WTC11 (cell line): Measurements from ENCODE around the gene PLAC8. TPM values are rescaled to one million over a fixed set of nuclear protein-coding genes. Genes with fewer than 3 reads are reported as not detected.

Experiments
- ATAC-seq: fragments of 200-7000 bp; cut with Tn5 transposase; 2 replicates; pipeline ENCODE4 v1.10.0; 2021; ENCODE audit warnings: mild to moderate bottlenecking, moderate library complexity
- CTCF ChIA-PET: fragments of 300-600 bp; sonication (Branson Sonifier 250); formaldehyde crosslinking; loops from one replicate; lab custom pipeline; 2021; ENCODE audit warnings: antibody characterized with exemption; lab: Charles Lee
- POLR2A ChIA-PET: fragments of 350-600 bp; sonication (Branson Sonifier 250); formaldehyde crosslinking; loops from one replicate; lab custom pipeline; 2021; ENCODE audit warnings: antibody characterized with exemption; lab: Charles Lee
- DNase-seq: peaks from one replicate; pipeline ENCODE4 v3.0.0; 2021; ENCODE audit warnings: low spot score
- H3K27ac Mint-ChIP-seq: 2 replicates; pipeline ENCODE4 v1.8.0; 2021; ENCODE audit warnings: mixed read lengths
- H3K27me3 Mint-ChIP-seq: 2 replicates; pipeline ENCODE4 v1.8.0; 2021; ENCODE audit warnings: low read depth, mild to moderate bottlenecking, moderate library complexity, mixed read lengths
- H3K36me3 Mint-ChIP-seq: 2 replicates; pipeline ENCODE4 v1.8.0; 2021; ENCODE audit warnings: mixed read lengths
- H3K4me1 Mint-ChIP-seq: 2 replicates; pipeline ENCODE4 v1.8.0; 2022; ENCODE audit warnings: mixed read lengths
- H3K4me3 Mint-ChIP-seq: 2 replicates; pipeline ENCODE4 v1.8.0; 2021; ENCODE audit warnings: mild to moderate bottlenecking, moderate library complexity, mixed read lengths
- H3K9me3 Mint-ChIP-seq: 2 replicates; pipeline ENCODE4 v1.8.0; 2021; ENCODE audit warnings: mixed read lengths
- CBFB ChIP-seq: sonication (generic); formaldehyde crosslinking; IDR thresholded peaks from 2 replicates; pipeline ENCODE4 v1.8.1; 2022; ENCODE audit warnings: mild to moderate bottlenecking, low read depth, missing genetic modification reagents
- FOXJ3 ChIP-seq: sonication (generic); formaldehyde crosslinking; IDR thresholded peaks from 2 replicates; pipeline ENCODE4 v1.9.0; 2021; ENCODE audit warnings: missing genetic modification reagents, mild to moderate bottlenecking, borderline replicate concordance
- FOXK1 ChIP-seq: sonication (generic); formaldehyde crosslinking; IDR thresholded peaks from 2 replicates; pipeline ENCODE4 v1.8.0; 2022; ENCODE audit warnings: mild to moderate bottlenecking, moderate library complexity, missing genetic modification reagents
- RELA ChIP-seq: sonication (generic); formaldehyde crosslinking; IDR thresholded peaks from 2 replicates; pipeline ENCODE4 v1.8.1; 2022; ENCODE audit warnings: missing genetic modification reagents, mild to moderate bottlenecking, borderline replicate concordance
- TEAD1 ChIP-seq: sonication (generic); formaldehyde crosslinking; IDR thresholded peaks from 2 replicates; pipeline ENCODE4 v1.8.0; 2022; ENCODE audit warnings: mild to moderate bottlenecking, missing genetic modification reagents
- ZNF121 ChIP-seq: sonication (generic); formaldehyde crosslinking; IDR thresholded peaks from 2 replicates; pipeline ENCODE4 v1.8.0; 2023; ENCODE audit warnings: missing genetic modification reagents
- ZNF219 ChIP-seq: sonication (generic); formaldehyde crosslinking; IDR thresholded peaks from 2 replicates; pipeline ENCODE4 v1.8.0; 2023; ENCODE audit warnings: missing genetic modification reagents, mild to moderate bottlenecking, borderline replicate concordance
- ZNF396 ChIP-seq: fragments of 250-450 bp; sonication (Bioruptor Pico); IDR thresholded peaks from 2 replicates; pipeline ENCODE4 v1.8.0; 2021; ENCODE audit warnings: mild to moderate bottlenecking, moderate library complexity, borderline replicate concordance
- total RNA-seq: library from RNA; stranded (reverse); gene quantifications from 3 replicates; pipeline ENCODE4 v1.2.3, GENCODE V29; 2021
- TF ChIP-seq, protein P1 (sequence below): sonication (generic); formaldehyde crosslinking; IDR thresholded peaks from 2 replicates; pipeline ENCODE4 v1.8.0; 2022; ENCODE audit warnings: mild to moderate bottlenecking, missing genetic modification reagents
- TF ChIP-seq, protein P2 (sequence below): fragments of 250-450 bp; sonication (Bioruptor Pico); IDR thresholded peaks from 2 replicates; pipeline ENCODE4 v1.9.0; 2021; ENCODE audit warnings: mild to moderate bottlenecking
- TF ChIP-seq, protein P3 (sequence below): sonication (generic); formaldehyde crosslinking; IDR thresholded peaks from 2 replicates; pipeline ENCODE4 v1.8.1; 2022; ENCODE audit warnings: mild to moderate bottlenecking, moderate library complexity, missing genetic modification reagents
- TF ChIP-seq, protein P4 (sequence below): sonication (generic); formaldehyde crosslinking; IDR thresholded peaks from 2 replicates; pipeline ENCODE4 v1.8.0; 2022; ENCODE audit warnings: mild to moderate bottlenecking, missing genetic modification reagents
- TF ChIP-seq, protein P5 (sequence below): fragments of 250-450 bp; sonication (Bioruptor Pico); IDR thresholded peaks from 2 replicates; pipeline ENCODE4 v1.9.0; 2021; ENCODE audit warnings: mild to moderate bottlenecking, borderline replicate concordance
- TF ChIP-seq, protein P6 (sequence below): sonication (generic); formaldehyde crosslinking; IDR thresholded peaks from 2 replicates; pipeline ENCODE4 v1.8.0; 2022; ENCODE audit warnings: mild to moderate bottlenecking, missing genetic modification reagents
- TF ChIP-seq, protein P7 (sequence below): sonication (generic); formaldehyde crosslinking; IDR thresholded peaks from 2 replicates; pipeline ENCODE4 v1.8.0; 2023; ENCODE audit warnings: missing genetic modification reagents, mild to moderate bottlenecking, borderline replicate concordance

Gene PLAC8
- total RNA-seq, 1 experiment from 2014 or later, result 1.6 TPM

DNA sequence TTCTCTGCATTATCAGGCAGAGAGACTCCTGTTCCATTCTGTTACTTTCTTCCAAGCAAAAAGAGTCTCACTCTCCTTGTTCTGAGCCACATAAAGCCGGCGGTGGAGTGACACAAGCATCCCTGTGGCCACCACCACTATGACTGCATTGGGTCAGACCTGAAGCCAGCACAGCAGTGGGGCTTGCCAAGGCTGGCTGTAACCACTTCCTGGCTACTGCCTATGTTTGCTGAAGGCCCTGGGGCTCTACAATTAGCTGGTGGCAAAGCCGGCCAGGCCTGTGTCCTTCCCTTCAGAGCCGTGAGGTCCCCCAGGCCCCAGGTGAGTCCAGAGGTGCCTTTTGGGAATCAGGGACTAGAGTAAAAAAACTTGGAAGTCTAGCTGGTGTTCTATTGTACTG is 31.8 kb downstream of the PLAC8 start:
- no peaks in the 10 kb centered on the region for H3K36me3 Mint-ChIP-seq
- H3K27me3 Mint-ChIP-seq, result no peaks in the 10 kb centered on the region
- DNase-seq (no peak), ATAC-seq (no peak)
- no peak overlapping the region for H3K27ac Mint-ChIP-seq
- H3K4me1 Mint-ChIP-seq, result no peaks in the 10 kb centered on the region
- H3K4me3 Mint-ChIP-seq, result no peak overlapping the region
- POLR2A ChIA-PET, result interaction anchor here (0.5 kb wide), 1 partner anchor 242 kb away, joined by 4 read pairs; no protein-coding TSS in a partner anchor
- CTCF ChIA-PET, result no interaction called here
- no peaks in the 10 kb centered on the region for H3K9me3 Mint-ChIP-seq
- TF ChIP-seq, protein P1, sequence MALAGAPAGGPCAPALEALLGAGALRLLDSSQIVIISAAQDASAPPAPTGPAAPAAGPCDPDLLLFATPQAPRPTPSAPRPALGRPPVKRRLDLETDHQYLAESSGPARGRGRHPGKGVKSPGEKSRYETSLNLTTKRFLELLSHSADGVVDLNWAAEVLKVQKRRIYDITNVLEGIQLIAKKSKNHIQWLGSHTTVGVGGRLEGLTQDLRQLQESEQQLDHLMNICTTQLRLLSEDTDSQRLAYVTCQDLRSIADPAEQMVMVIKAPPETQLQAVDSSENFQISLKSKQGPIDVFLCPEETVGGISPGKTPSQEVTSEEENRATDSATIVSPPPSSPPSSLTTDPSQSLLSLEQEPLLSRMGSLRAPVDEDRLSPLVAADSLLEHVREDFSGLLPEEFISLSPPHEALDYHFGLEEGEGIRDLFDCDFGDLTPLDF (CRISPR knock-in tag), result no peak
- TF ChIP-seq ZNF121, result no peak
- TF ChIP-seq, protein P2, sequence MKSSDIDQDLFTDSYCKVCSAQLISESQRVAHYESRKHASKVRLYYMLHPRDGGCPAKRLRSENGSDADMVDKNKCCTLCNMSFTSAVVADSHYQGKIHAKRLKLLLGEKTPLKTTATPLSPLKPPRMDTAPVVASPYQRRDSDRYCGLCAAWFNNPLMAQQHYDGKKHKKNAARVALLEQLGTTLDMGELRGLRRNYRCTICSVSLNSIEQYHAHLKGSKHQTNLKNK (CRISPR knock-in tag), result no peak
- no peak for TF ChIP-seq CBFB
- TF ChIP-seq FOXJ3 (CRISPR knock-in tag), result no peak
- no peak for TF ChIP-seq ZNF396 (CRISPR knock-in tag)
- no peak for TF ChIP-seq FOXK1 (CRISPR knock-in tag)
- TF ChIP-seq, protein P3, sequence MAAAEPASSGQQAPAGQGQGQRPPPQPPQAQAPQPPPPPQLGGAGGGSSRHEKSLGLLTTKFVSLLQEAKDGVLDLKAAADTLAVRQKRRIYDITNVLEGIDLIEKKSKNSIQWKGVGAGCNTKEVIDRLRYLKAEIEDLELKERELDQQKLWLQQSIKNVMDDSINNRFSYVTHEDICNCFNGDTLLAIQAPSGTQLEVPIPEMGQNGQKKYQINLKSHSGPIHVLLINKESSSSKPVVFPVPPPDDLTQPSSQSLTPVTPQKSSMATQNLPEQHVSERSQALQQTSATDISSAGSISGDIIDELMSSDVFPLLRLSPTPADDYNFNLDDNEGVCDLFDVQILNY (CRISPR knock-in tag), result no peak
- TF ChIP-seq, all 79 proteins: peak for 0

DNA sequence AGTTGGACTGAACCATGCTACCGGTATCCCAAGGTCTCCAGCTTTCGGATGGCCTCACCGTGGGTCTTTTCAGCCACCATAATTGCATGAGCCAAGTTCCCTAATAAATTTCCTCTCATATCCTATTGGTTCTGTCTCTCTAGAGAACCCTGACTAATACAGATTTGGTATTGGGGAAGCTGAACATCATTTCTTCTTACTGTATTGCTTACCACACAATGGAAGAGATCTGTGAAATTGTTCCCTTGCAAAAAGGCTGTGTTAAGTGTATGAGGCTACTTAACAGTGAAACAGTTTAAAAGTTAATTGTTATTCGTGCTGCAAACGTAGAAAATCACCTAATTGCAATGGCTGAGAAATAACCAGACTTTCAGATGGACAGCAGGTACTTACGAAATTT is 34.0 kb downstream of the PLAC8 start:
- ChIA-PET CTCF (no interaction called here), POLR2A (no interaction called here)
- Mint-ChIP-seq H3K27ac (no peak overlapping the region), H3K9me3 (no peaks in the 10 kb centered on the region), H3K4me1 (no peaks in the 10 kb centered on the region), H3K36me3 (peaks cover 6% of the 10 kb centered on the region), H3K4me3 (no peak overlapping the region), H3K27me3 (no peaks in the 10 kb centered on the region)
- DNase-seq (no peak), ATAC-seq (no peak)
- TF ChIP-seq, protein P4, sequence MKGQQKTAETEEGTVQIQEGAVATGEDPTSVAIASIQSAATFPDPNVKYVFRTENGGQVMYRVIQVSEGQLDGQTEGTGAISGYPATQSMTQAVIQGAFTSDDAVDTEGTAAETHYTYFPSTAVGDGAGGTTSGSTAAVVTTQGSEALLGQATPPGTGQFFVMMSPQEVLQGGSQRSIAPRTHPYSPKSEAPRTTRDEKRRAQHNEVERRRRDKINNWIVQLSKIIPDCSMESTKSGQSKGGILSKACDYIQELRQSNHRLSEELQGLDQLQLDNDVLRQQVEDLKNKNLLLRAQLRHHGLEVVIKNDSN, result no peak
- TF ChIP-seq, protein P5, sequence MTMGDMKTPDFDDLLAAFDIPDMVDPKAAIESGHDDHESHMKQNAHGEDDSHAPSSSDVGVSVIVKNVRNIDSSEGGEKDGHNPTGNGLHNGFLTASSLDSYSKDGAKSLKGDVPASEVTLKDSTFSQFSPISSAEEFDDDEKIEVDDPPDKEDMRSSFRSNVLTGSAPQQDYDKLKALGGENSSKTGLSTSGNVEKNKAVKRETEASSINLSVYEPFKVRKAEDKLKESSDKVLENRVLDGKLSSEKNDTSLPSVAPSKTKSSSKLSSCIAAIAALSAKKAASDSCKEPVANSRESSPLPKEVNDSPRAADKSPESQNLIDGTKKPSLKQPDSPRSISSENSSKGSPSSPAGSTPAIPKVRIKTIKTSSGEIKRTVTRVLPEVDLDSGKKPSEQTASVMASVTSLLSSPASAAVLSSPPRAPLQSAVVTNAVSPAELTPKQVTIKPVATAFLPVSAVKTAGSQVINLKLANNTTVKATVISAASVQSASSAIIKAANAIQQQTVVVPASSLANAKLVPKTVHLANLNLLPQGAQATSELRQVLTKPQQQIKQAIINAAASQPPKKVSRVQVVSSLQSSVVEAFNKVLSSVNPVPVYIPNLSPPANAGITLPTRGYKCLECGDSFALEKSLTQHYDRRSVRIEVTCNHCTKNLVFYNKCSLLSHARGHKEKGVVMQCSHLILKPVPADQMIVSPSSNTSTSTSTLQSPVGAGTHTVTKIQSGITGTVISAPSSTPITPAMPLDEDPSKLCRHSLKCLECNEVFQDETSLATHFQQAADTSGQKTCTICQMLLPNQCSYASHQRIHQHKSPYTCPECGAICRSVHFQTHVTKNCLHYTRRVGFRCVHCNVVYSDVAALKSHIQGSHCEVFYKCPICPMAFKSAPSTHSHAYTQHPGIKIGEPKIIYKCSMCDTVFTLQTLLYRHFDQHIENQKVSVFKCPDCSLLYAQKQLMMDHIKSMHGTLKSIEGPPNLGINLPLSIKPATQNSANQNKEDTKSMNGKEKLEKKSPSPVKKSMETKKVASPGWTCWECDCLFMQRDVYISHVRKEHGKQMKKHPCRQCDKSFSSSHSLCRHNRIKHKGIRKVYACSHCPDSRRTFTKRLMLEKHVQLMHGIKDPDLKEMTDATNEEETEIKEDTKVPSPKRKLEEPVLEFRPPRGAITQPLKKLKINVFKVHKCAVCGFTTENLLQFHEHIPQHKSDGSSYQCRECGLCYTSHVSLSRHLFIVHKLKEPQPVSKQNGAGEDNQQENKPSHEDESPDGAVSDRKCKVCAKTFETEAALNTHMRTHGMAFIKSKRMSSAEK, result no peak

DNA sequence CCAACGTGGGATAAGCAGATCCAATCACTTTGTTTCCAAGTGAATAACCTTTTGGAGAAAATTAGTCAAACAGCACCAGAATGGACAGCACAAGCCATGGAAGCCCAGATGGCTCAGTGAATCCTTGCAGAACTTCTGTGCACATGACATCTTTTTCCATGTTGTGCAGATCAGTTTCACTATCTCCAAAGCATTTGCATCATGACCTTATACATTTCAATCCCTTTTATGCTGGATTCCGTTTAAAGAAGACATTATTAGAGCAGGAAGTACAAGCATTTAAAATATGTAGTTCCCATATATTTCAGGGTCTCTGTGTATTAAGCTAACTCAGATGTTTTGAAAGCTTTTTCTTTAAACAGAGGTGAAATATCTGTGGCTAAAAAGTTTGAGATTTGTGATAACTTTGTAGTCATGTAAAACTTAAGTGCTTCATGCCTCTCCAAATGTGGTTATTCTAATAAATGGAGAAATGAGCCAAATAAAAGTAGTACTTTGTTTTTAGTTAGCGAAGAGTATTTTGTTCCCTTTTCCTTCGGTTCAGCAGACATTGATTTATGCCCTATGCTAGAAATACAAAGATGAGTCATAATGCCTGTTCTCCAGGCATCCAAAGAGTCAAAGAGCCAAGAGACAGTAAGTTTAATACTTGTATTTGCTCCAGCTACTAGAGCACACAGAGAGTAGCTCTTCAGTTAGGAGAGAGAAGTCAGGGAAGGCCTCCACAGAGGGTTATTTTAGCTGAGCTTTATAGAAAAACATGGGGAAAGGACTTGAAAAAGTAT is 39.0 kb downstream of the PLAC8 start:
- H3K4me1 Mint-ChIP-seq, result no peaks in the 10 kb centered on the region
- no peaks in the 10 kb centered on the region for H3K27me3 Mint-ChIP-seq
- H3K36me3 Mint-ChIP-seq, result peaks cover 9% of the 10 kb centered on the region
- no peak for TF ChIP-seq RELA
- TF ChIP-seq, protein P6, sequence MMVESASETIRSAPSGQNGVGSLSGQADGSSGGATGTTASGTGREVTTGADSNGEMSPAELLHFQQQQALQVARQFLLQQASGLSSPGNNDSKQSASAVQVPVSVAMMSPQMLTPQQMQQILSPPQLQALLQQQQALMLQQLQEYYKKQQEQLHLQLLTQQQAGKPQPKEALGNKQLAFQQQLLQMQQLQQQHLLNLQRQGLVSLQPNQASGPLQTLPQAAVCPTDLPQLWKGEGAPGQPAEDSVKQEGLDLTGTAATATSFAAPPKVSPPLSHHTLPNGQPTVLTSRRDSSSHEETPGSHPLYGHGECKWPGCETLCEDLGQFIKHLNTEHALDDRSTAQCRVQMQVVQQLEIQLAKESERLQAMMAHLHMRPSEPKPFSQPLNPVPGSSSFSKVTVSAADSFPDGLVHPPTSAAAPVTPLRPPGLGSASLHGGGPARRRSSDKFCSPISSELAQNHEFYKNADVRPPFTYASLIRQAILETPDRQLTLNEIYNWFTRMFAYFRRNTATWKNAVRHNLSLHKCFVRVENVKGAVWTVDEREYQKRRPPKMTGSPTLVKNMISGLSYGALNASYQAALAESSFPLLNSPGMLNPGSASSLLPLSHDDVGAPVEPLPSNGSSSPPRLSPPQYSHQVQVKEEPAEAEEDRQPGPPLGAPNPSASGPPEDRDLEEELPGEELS (CRISPR knock-in tag), result no peak
- TF ChIP-seq, protein P7, sequence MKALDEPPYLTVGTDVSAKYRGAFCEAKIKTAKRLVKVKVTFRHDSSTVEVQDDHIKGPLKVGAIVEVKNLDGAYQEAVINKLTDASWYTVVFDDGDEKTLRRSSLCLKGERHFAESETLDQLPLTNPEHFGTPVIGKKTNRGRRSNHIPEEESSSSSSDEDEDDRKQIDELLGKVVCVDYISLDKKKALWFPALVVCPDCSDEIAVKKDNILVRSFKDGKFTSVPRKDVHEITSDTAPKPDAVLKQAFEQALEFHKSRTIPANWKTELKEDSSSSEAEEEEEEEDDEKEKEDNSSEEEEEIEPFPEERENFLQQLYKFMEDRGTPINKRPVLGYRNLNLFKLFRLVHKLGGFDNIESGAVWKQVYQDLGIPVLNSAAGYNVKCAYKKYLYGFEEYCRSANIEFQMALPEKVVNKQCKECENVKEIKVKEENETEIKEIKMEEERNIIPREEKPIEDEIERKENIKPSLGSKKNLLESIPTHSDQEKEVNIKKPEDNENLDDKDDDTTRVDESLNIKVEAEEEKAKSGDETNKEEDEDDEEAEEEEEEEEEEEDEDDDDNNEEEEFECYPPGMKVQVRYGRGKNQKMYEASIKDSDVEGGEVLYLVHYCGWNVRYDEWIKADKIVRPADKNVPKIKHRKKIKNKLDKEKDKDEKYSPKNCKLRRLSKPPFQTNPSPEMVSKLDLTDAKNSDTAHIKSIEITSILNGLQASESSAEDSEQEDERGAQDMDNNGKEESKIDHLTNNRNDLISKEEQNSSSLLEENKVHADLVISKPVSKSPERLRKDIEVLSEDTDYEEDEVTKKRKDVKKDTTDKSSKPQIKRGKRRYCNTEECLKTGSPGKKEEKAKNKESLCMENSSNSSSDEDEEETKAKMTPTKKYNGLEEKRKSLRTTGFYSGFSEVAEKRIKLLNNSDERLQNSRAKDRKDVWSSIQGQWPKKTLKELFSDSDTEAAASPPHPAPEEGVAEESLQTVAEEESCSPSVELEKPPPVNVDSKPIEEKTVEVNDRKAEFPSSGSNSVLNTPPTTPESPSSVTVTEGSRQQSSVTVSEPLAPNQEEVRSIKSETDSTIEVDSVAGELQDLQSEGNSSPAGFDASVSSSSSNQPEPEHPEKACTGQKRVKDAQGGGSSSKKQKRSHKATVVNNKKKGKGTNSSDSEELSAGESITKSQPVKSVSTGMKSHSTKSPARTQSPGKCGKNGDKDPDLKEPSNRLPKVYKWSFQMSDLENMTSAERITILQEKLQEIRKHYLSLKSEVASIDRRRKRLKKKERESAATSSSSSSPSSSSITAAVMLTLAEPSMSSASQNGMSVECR (CRISPR knock-in tag), result no peak
- no peak for TF ChIP-seq ZNF219
- TF ChIP-seq TEAD1 (CRISPR knock-in tag), result no peak
- POLR2A ChIA-PET, result no interaction called here
- CTCF ChIA-PET, result interaction anchor here (0.6 to 2.8 kb wide), 9 partner anchors 17 to 316 kb away, joined by 3 to 12 read pairs (median 5); no protein-coding TSS in a partner anchor
- no peak for ATAC-seq
- no peak overlapping the region for H3K27ac Mint-ChIP-seq
- no peaks in the 10 kb centered on the region for H3K9me3 Mint-ChIP-seq
- DNase-seq, result no peak
- H3K4me3 Mint-ChIP-seq, result no peak overlapping the region
